Astrocyte (in vitro differentiated cells and primary cell): ENCODE data around the gene FHIT.

Experiments used
- CTCF ChIP-seq: IDR thresholded peaks from 2 replicates; pipeline ENCODE4 v1.5.1; 2011; ENCODE audit warnings: low read depth, mild to moderate bottlenecking, inconsistent platforms, low read length, moderate library complexity; ENCODE audit not compliant: insufficient read depth
- EZH2 ChIP-seq: IDR thresholded peaks from 2 replicates; pipeline ENCODE4 v1.6.1; 2012; ENCODE audit warnings: mild to moderate bottlenecking, low read length, inconsistent platforms; ENCODE audit not compliant: insufficient read depth

GRCh38 chr3:59877263-59878037 is 1373.8 kb downstream of the FHIT start:
- TF ChIP-seq CTCF, result no peak
- TF ChIP-seq EZH2, result no peak
